Neutrophil (primary cell): ENCODE results near the gene SNRPD3.

Experiments used
- H3K27ac ChIP-seq: fragments of 200-600 bp; sonication (generic); 2 replicates; pipeline ENCODE4 v1.5.1; 2016; ENCODE audit warnings: mild to moderate bottlenecking, moderate library complexity
- H3K27me3 ChIP-seq: fragments of 200-600 bp; sonication (generic); 2 replicates; pipeline ENCODE4 v1.6.0; 2016; ENCODE audit warnings: mild to moderate bottlenecking
- H3K36me3 ChIP-seq: fragments of 200-600 bp; sonication (generic); 2 replicates; pipeline ENCODE4 v1.5.1; 2017
- H3K4me1 ChIP-seq, 2 experiments: fragments of 200-600 bp in 1 of 2; sonication (generic) in 1 of 2; 1 replicate in 1 of 2; 2 replicates in 1 of 2; pipeline versions ENCODE4 v1.5.1 to v1.6.1; 2013 to 2016; ENCODE audit warnings: low read depth in 1 of 2, low read length in 1 of 2, mild to moderate bottlenecking in 1 of 2, moderate library complexity in 1 of 2; ENCODE audit not compliant: control insufficient read depth in 1 of 2, insufficient read depth in 1 of 2
- H3K4me3 ChIP-seq, 2 experiments: fragments of 200-600 bp in 1 of 2; sonication (generic) in 1 of 2; 1 replicate in 1 of 2; 2 replicates in 1 of 2; pipeline ENCODE4 v1.5.1; 2013 to 2016; ENCODE audit warnings: low read depth in 1 of 2, low read length in 1 of 2, mild to moderate bottlenecking in 1 of 2, moderate library complexity in 1 of 2
- H3K9me3 ChIP-seq: fragments of 200-600 bp; sonication (generic); 2 replicates; pipeline ENCODE4 v1.5.1; 2016
- CTCF ChIP-seq: fragments of 200-600 bp; sonication (generic); IDR thresholded peaks from 2 replicates; pipeline ENCODE4 v1.5.1; 2016; ENCODE audit warnings: antibody characterized with exemption

The SNRPD3 gene

GRCh38 chr22:24553597-24554312 lies 2.0 kb upstream of the SNRPD3 start:
- H3K4me1 ChIP-seq, result peaks cover 55 to 56% of the 10 kb centered on the region in 2 experiments

GRCh38 chr22:24554313-24555164 lies 1.3 kb upstream of the SNRPD3 start, which contains the start of gene GUCD1:
Gene GUCD1 (minus strand): TSS chr22:24555138. CDS start chr22:24554991, 147 bp downstream.
- Histone ChIP-seq H3K4me3 (peak within 1 kb of the TSS; percentile 93 to 98), H3K36me3 (peaks cover 32% of the 10 kb centered on the region), H3K4me1 (peaks cover 55% of the 10 kb centered on the region in 2 experiments), H3K27ac (peak within 1 kb of the TSS; percentile 99), H3K27me3 (no peaks in the 10 kb centered on the region), H3K9me3 (no peaks in the 10 kb centered on the region)
- TF ChIP-seq CTCF, result no peak

More at GRCh38 chr22:24553597-24554312, 2.0 kb upstream of the SNRPD3 start:
- peaks cover 31% of the 10 kb centered on the region for H3K36me3 ChIP-seq
- no peak for TF ChIP-seq CTCF
- H3K27me3 ChIP-seq, result no peaks in the 10 kb centered on the region
- H3K4me3 ChIP-seq, result peak overlapping the region; percentile 93 to 98
- peak overlapping the region; percentile 99 for H3K27ac ChIP-seq
- H3K9me3 ChIP-seq, result no peaks in the 10 kb centered on the region

GRCh38 chr22:24559471-24559870 lies 3.7 kb downstream of the SNRPD3 start:
- Histone ChIP-seq H3K4me1 (peaks cover 15 to 17% of the 10 kb centered on the region in 2 experiments), H3K36me3 (peaks cover 34% of the 10 kb centered on the region), H3K9me3 (no peaks in the 10 kb centered on the region), H3K27me3 (no peaks in the 10 kb centered on the region), H3K4me3 (no peak overlapping the region), H3K27ac (no peak overlapping the region)
- no peak for TF ChIP-seq CTCF

GRCh38 chr22:24563246-24563645 lies 7.4 kb downstream of the SNRPD3 start:
- no peaks in the 10 kb centered on the region for H3K9me3 ChIP-seq
- H3K27me3 ChIP-seq, result no peaks in the 10 kb centered on the region
- peaks cover 5 to 10% of the 10 kb centered on the region in 2 experiments for H3K4me1 ChIP-seq
- TF ChIP-seq CTCF, result no peak
- H3K4me3 ChIP-seq, result no peak overlapping the region
- H3K36me3 ChIP-seq, result peaks cover 50% of the 10 kb centered on the region
- no peak overlapping the region for H3K27ac ChIP-seq

- H3K36me3 ChIP-seq, result peaks cover 48% of the 10 kb centered on the region
- H3K4me3 ChIP-seq, result no peak overlapping the region
- H3K4me1 ChIP-seq, result peaks cover 5 to 10% of the 10 kb centered on the region in 2 experiments
- no peak for TF ChIP-seq CTCF
- no peaks in the 10 kb centered on the region for H3K9me3 ChIP-seq
- H3K27me3 ChIP-seq, result no peaks in the 10 kb centered on the region
- no peak overlapping the region for H3K27ac ChIP-seq
Observed at GRCh38 chr22:24564376-24565058, 8.7 kb downstream of the SNRPD3 start.
